PC-9 (cell line): Measurements from ENCODE around the gene GULP1. TPM values are rescaled to one million over a fixed set of nuclear protein-coding genes. Genes with fewer than 3 reads are reported as not detected.

ENCODE experiments used
- BruUV-seq: library from RNA; stranded (reverse); fragments of 400-500 nt; replicated peaks from 2 replicates; lab custom pipeline; 2021; lab: Mats Ljungman, UMichigan
- CTCF ChIA-PET: fragments of 300-600 bp; sonication (Branson Sonifier 250); formaldehyde crosslinking; loops from one replicate; lab custom pipeline; 2022; ENCODE audit warnings: antibody characterized with exemption; lab: Charles Lee
- POLR2A ChIA-PET: fragments of 300-600 bp; sonication (Branson Sonifier 250); formaldehyde crosslinking; loops from one replicate; lab custom pipeline; 2022; ENCODE audit warnings: antibody characterized with exemption; ENCODE audit not compliant: unreplicated experiment; lab: Charles Lee
- DNase-seq, 2 experiments: peaks; one replicate each; pipeline versions ENCODE4 v3.0.0 to v3.0.0-alpha.2; 2015 to 2022; ENCODE audit warnings: mixed read lengths in 1 of 2
- H2AFZ ChIP-seq: fragments of 200-600 bp; sonication (generic); 2 replicates; pipeline ENCODE4 v1.8.1; 2017; ENCODE audit warnings: antibody characterized with exemption
- H3F3A ChIP-seq: fragments of 200-600 bp; sonication (generic); 2 replicates; pipeline ENCODE4 v1.8.1; 2017; ENCODE audit warnings: antibody characterized with exemption, mild to moderate bottlenecking, low read depth; ENCODE audit not compliant: insufficient read depth
- H3K27ac ChIP-seq: fragments of 200-600 bp; sonication (generic); 2 replicates; pipeline ENCODE4 v1.6.1; 2016; ENCODE audit warnings: mixed run types
- H3K27me3 ChIP-seq: fragments of 200-600 bp; sonication (generic); 2 replicates; pipeline ENCODE4 v1.6.1; 2016; ENCODE audit warnings: low read depth, mixed run types; ENCODE audit not compliant: insufficient read depth
- H3K36me3 ChIP-seq: fragments of 200-600 bp; sonication (generic); 2 replicates; pipeline ENCODE4 v1.6.1; 2016; ENCODE audit warnings: low read depth, mixed run types
- H3K4me1 ChIP-seq: fragments of 200-600 bp; sonication (generic); replicated peaks from 2 replicates; pipeline ENCODE4 v1.6.1; 2016; ENCODE audit warnings: mixed run types; ENCODE audit not compliant: insufficient read depth
- H3K4me2 ChIP-seq: fragments of 200-600 bp; sonication (generic); 2 replicates; pipeline ENCODE4 v1.6.1; 2017; ENCODE audit warnings: mixed run types
- H3K4me3 ChIP-seq: fragments of 200-600 bp; sonication (generic); 2 replicates; pipeline ENCODE4 v1.6.1; 2016; ENCODE audit warnings: mixed run types
- H3K79me2 ChIP-seq: fragments of 200-600 bp; sonication (generic); 2 replicates; pipeline ENCODE4 v1.6.1; 2017; ENCODE audit warnings: low read depth, mixed run types
- H3K9me2 ChIP-seq: fragments of 200-600 bp; sonication (generic); 2 replicates; pipeline ENCODE4 v1.8.1; 2017; ENCODE audit warnings: mild to moderate bottlenecking; ENCODE audit not compliant: insufficient read depth
- H3K9me3 ChIP-seq: fragments of 200-600 bp; sonication (generic); 2 replicates; pipeline ENCODE4 v1.8.1; 2016; ENCODE audit warnings: low read depth; ENCODE audit not compliant: insufficient read depth
- H4K20me1 ChIP-seq: fragments of 200-600 bp; sonication (generic); 2 replicates; pipeline ENCODE4 v1.8.1; 2017; ENCODE audit not compliant: insufficient read depth
- EZH2 ChIP-seq: fragments of 200-600 bp; sonication (generic); IDR thresholded peaks from 2 replicates; pipeline ENCODE4 v1.8.0; 2017; ENCODE audit warnings: antibody characterized with exemption, low read depth
- intact Hi-C: fragments of 100-400 bp; cut with micrococcal nuclease; formaldehyde crosslinking; loops from one replicate; pipeline ENCODE4 v1.10.0; 2022; ENCODE audit not compliant: unreplicated experiment
- total RNA-seq: library from RNA; stranded (reverse); gene quantifications from 2 replicates; pipeline ENCODE4 v1.2.3, GENCODE V29; 2021
- TF ChIP-seq, protein P1 (sequence below): fragments of 200-600 bp; sonication (generic); conservative IDR thresholded peaks from 2 replicates; pipeline ENCODE4 v1.6.1; 2017; ENCODE audit warnings: mixed run types, antibody characterized with exemption, mild to moderate bottlenecking, moderate library complexity

Gene GULP1
- total RNA-seq, 1 experiment from 2014 or later, result 38.0 TPM

DNA sequence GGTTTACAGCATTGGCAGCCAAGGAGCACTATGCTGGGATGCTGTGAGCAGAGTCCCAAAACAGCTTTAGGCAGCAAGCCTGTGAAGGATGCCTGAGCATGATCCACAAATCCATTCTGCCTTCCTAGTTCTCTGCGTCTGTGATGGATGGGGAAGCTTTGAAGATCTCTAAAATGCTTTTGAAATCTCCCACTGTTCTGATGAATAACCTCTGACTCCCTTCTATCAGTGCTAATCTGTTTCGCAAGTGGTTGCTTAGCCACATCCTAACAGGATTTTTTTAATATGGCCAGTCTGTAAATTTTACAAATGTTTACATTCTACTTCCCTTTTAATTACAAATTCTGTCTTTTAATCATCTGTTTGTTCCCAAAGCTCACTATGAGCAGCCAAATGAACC is 319.2 kb downstream of the GULP1 start:
- no peak overlapping the region for H3K27ac ChIP-seq
- TF ChIP-seq, protein P1, sequence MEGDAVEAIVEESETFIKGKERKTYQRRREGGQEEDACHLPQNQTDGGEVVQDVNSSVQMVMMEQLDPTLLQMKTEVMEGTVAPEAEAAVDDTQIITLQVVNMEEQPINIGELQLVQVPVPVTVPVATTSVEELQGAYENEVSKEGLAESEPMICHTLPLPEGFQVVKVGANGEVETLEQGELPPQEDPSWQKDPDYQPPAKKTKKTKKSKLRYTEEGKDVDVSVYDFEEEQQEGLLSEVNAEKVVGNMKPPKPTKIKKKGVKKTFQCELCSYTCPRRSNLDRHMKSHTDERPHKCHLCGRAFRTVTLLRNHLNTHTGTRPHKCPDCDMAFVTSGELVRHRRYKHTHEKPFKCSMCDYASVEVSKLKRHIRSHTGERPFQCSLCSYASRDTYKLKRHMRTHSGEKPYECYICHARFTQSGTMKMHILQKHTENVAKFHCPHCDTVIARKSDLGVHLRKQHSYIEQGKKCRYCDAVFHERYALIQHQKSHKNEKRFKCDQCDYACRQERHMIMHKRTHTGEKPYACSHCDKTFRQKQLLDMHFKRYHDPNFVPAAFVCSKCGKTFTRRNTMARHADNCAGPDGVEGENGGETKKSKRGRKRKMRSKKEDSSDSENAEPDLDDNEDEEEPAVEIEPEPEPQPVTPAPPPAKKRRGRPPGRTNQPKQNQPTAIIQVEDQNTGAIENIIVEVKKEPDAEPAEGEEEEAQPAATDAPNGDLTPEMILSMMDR, result no peak
- no peak for TF ChIP-seq EZH2
- BruUV-seq, result no TSS peak
- H3F3A ChIP-seq, result no peaks in the 10 kb centered on the region
- intact Hi-C loops, result no loop called here
- H3K9me3 ChIP-seq, result no peaks in the 10 kb centered on the region
- no peaks in the 10 kb centered on the region for H3K79me2 ChIP-seq
- no peak overlapping the region for H3K4me2 ChIP-seq
- DNase-seq, result no peak
- H2AFZ ChIP-seq, result no peak overlapping the region
- no peaks in the 10 kb centered on the region for H3K4me1 ChIP-seq
- no peaks in the 10 kb centered on the region for H4K20me1 ChIP-seq
- CTCF ChIA-PET, result no interaction called here
- H3K27me3 ChIP-seq, result no peaks in the 10 kb centered on the region
- H3K36me3 ChIP-seq, result no peaks in the 10 kb centered on the region
- POLR2A ChIA-PET, result no interaction called here
- no peaks in the 10 kb centered on the region for H3K9me2 ChIP-seq
- no peak overlapping the region for H3K4me3 ChIP-seq

DNA sequence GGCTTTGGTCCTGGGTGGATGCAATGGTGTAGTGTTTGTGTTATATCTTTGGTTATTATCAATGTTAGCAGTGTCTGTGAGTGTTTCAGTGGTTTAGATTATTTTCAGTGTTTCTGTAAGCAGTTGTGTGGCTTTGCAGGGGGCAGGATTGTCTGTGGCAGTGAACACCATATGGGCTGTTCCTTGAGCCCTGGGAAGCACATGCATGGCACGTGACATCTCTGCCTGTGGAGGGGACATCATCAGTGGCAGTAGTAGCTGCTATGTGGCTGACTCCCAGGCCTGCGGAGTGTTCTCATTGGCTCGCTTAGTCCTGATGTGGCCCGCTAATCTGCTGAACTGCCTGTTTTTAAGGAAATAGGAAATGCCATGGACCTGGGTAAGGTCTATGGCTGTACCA is 327.5 kb downstream of the GULP1 start:
- no peak for DNase-seq
- BruUV-seq, result no TSS peak
- H3K27ac ChIP-seq, result no peak overlapping the region
- H3F3A ChIP-seq, result no peaks in the 10 kb centered on the region
- H2AFZ ChIP-seq, result no peak overlapping the region
- H3K79me2 ChIP-seq, result no peaks in the 10 kb centered on the region
- no peaks in the 10 kb centered on the region for H3K4me1 ChIP-seq
- ChIA-PET CTCF (no interaction called here), POLR2A (no interaction called here)
- intact Hi-C loops, result no loop called here
- H3K9me2 ChIP-seq, result no peaks in the 10 kb centered on the region
- TF ChIP-seq EZH2, result no peak
- TF ChIP-seq, protein P1, result no peak
- H3K4me2 ChIP-seq, result no peak overlapping the region
- H3K9me3 ChIP-seq, result no peaks in the 10 kb centered on the region
- no peak overlapping the region for H3K4me3 ChIP-seq
- no peaks in the 10 kb centered on the region for H4K20me1 ChIP-seq
- no peaks in the 10 kb centered on the region for H3K36me3 ChIP-seq
- no peaks in the 10 kb centered on the region for H3K27me3 ChIP-seq

DNA sequence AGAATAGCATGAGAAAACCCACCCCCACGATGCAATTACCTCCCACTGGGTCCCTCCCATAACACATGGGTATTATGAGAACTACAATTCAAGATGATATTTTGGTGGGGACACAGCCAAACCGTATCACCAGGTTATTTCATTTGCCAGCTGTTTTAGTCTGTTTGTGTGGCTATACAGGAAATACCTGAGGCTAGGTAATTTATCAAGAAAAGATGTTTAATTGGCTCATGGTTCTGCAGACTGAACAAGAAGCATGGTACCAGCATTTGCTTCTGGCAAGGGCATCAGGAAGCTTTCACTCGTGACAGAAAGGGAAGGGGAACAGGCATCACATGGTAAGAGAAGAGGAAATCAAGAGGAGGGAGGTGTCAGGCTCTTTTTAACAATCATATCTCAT is 329.2 kb downstream of the GULP1 start:
- intact Hi-C loops, result no loop called here
- no peaks in the 10 kb centered on the region for H4K20me1 ChIP-seq
- TF ChIP-seq EZH2, result no peak
- TF ChIP-seq, protein P1, result no peak

More for the DNA sequence above, 329.2 kb downstream of the GULP1 start:
- Histone ChIP-seq H3K79me2 (no peaks in the 10 kb centered on the region), H3K9me2 (no peaks in the 10 kb centered on the region), H3K4me1 (no peaks in the 10 kb centered on the region), H3K9me3 (no peaks in the 10 kb centered on the region), H2AFZ (no peak overlapping the region), H3K4me2 (no peak overlapping the region), H3K27ac (no peak overlapping the region), H3K27me3 (no peaks in the 10 kb centered on the region), H3K36me3 (no peaks in the 10 kb centered on the region), H3K4me3 (no peak overlapping the region), H3F3A (no peaks in the 10 kb centered on the region)
- ChIA-PET CTCF (no interaction called here), POLR2A (no interaction called here)
- no peak for DNase-seq
- BruUV-seq, result no TSS peak
